ENCODE results near the gene MAPK12. TPM values are rescaled to one million over a fixed set of nuclear protein-coding genes. Genes with fewer than 3 reads are reported as not detected.

The MAPK12 gene
- polyA plus RNA-seq, 1 experiment = 51.4 TPM

DNA sequence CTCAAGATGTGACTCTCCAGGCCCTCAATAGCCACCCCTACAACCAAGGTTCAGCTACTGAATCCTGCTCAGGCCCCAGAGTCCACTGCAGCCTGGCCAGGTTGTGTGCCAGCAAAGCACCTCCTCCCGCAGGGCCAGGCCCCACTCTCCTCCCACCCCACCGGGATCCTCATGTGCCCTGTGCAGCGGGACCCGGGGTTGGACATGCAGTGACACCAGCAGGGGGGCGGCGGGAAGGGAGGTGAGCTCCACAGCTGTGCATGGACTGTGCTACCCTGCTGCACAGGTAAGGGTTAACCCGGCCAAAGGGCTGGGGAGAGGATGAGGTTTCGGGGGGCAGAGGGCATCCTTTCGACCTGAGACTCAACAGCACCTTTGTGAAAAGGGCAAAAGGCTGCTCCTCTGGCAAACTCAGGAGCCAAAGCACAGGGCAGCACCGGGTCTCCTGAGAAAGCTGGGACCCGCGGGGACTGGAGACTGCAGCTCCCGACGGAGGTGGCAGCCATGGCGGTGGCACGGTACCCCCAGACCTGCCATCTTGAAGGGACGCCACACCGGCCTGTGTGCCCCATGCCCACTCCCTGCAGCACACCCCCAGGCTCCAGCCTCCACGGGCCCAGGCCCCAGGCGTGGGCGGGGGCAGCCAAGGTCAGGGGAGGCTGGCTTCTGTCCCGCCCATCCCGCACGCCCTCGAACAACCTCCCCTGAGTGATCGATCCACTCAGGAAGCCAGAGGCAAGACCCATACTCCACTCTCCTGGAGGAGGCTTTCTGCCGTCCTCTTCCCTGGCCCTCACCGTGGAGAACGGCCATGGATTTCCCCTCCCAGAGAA lies 35.4 kb upstream of the MAPK12 start:
- Histone ChIP-seq H3K36me3 (ENCODE audit: control insufficient read depth, insufficient read depth, low read length) (peaks cover 18% of the 10 kb centered on the region), H3K27me3 (ENCODE audit: control insufficient read depth, insufficient read depth, low read length) (no peaks in the 10 kb centered on the region), H3K4me3 (ENCODE audit: low read depth, low read length) (no peak overlapping the region)
- TF ChIP-seq, protein P1, sequence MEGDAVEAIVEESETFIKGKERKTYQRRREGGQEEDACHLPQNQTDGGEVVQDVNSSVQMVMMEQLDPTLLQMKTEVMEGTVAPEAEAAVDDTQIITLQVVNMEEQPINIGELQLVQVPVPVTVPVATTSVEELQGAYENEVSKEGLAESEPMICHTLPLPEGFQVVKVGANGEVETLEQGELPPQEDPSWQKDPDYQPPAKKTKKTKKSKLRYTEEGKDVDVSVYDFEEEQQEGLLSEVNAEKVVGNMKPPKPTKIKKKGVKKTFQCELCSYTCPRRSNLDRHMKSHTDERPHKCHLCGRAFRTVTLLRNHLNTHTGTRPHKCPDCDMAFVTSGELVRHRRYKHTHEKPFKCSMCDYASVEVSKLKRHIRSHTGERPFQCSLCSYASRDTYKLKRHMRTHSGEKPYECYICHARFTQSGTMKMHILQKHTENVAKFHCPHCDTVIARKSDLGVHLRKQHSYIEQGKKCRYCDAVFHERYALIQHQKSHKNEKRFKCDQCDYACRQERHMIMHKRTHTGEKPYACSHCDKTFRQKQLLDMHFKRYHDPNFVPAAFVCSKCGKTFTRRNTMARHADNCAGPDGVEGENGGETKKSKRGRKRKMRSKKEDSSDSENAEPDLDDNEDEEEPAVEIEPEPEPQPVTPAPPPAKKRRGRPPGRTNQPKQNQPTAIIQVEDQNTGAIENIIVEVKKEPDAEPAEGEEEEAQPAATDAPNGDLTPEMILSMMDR (IDR thresholded peaks at IDR 0.05; ENCODE audit: insufficient read depth, low read depth, low read length) = no peak
- POLR2A ChIA-PET = no interaction called here
- no peak for DNase-seq (ENCODE audit: low read depth)
- CTCF ChIA-PET = interaction anchor here (1.4 kb wide), 1 partner anchor 30 kb away, joined by 3 read pairs; no protein-coding TSS in a partner anchor

DNA sequence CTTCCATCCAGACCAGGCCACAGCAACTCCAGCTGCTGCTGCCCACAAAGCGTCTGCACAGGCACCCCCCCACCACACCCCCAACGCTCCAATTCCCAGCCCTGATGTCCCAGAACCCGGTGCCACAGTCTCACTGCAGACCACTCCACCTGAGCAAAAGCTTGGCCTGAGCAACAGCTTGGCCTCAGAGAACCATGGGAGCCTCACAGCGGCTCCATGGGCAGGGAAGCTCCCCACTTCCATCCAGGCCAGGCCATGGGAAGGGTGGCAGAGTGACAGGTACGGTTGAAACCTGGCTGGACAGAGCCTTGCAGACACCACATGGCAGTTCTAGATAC lies 32.8 kb upstream of the MAPK12 start:
- H3K27me3 ChIP-seq (ENCODE audit: control insufficient read depth, insufficient read depth, low read length) = no peaks in the 10 kb centered on the region
- H3K4me3 ChIP-seq (ENCODE audit: low read depth, low read length) = no peak overlapping the region
- ChIA-PET CTCF (interaction anchor here (0.6 to 3.9 kb wide), 6 partner anchors 10 to 32 kb away, joined by 3 to 25 read pairs (median 12); partner anchors contain the start of gene DENND6B), POLR2A (interaction anchor here (0.5 kb wide), 1 partner anchor 23 kb away, joined by 3 read pairs; no protein-coding TSS in a partner anchor)
- no peak for DNase-seq (ENCODE audit: low read depth)
- TF ChIP-seq, protein P1 (IDR thresholded peaks at IDR 0.05; ENCODE audit: insufficient read depth, low read depth, low read length) = no peak
- H3K36me3 ChIP-seq (ENCODE audit: control insufficient read depth, insufficient read depth, low read length) = peaks cover 25% of the 10 kb centered on the region

DNA sequence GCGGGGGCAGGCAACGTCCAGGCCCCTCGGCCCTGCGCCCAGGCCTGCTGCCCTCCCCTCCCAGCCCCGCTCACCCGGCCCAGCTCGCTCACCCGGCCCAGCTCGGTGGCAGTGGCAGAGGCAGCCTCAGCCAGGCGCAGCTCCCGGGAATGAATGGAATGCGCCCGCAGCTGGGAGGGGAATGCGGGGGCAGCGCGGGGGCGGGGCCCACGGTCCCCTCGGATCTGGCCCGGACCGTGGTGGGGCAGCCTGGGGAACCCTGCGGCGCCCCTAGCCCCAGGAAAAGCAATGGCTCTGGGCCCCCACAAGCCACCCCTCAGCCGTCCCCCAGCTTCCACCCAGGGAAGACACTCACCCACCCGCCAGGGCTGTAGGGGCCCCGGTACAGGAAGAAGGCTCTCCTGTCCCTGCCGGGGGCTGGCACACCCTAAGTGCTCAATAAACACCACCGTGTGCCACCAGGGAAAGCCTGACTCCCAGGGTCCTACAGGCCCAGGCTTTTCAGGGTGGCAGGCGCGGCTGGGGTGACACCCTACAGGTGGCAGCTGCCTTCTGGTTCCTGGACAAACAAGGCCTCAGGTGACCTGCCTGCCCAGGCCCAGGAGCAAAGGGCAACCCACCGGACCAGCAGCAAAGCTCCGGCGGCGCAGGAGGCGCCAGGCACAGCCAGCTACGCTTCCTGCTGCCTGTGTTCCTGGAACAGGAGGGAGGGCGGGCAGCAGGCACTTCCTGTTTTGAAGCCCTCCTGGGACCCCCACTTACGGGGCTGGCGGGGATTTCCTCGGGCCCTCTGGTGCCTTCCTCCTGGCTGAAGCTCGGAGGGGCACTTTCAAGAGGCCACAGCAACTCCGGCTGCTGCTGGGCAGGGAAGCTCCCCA lies 32.2 kb upstream of the MAPK12 start:
- CTCF ChIA-PET = interaction anchor here (0.6 to 3.9 kb wide), 8 partner anchors 11 to 48 kb away, joined by 3 to 25 read pairs (median 5); partner anchors contain the start of gene DENND6B
- no peak for DNase-seq (ENCODE audit: low read depth)
- Histone ChIP-seq H3K27me3 (ENCODE audit: control insufficient read depth, insufficient read depth, low read length) (no peaks in the 10 kb centered on the region), H3K4me3 (ENCODE audit: low read depth, low read length) (peak overlapping the region; percentile 25), H3K36me3 (ENCODE audit: control insufficient read depth, insufficient read depth, low read length) (peaks cover 30% of the 10 kb centered on the region)
- TF ChIP-seq, protein P1 (IDR thresholded peaks at IDR 0.05; ENCODE audit: insufficient read depth, low read depth, low read length) = no peak
- POLR2A ChIA-PET = interaction anchor here (0.5 to 1.4 kb wide), 4 partner anchors 8 to 81 kb away, joined by 3 read pairs; no protein-coding TSS in a partner anchor

DNA sequence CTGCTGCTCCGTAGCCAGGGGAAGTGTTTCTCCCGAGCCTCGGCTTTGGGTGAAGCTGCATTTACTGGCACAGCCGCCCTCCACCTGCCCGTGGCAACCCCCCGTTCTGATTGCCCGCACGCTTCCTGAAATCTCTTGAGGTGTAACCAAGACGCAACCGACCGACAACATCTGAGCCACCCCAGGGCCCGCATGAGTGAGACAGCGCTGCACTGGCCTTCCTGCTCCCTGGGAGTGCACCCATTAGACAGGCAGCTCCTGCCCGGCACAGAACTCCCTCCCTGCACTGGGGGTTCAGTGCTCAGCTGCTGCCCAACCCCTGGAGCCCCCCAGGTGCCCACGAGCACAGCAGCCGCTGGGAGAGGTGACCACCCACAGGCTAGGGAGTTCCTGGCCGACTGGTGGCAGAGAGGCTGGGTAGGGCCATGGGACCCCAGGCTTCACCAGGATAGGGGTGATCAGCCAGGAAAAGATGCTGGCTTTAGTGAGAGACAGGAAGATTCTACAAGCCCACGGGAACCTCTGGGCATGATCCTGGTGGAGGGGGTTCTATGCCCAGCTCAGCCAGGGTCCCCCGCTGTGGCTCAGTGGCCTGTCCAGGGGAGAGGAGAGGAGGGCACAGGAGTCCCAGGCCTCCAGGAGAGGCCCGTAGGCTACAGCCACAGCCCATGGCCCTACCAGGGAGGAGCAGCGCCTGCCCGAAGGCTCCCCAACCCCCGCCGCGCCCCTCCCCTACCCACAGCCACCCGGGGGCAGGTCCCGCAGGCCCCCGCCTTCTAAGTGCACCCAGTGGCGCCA lies 31.4 kb upstream of the MAPK12 start:
- DNase-seq (ENCODE audit: low read depth) = no peak
- Histone ChIP-seq H3K4me3 (ENCODE audit: low read depth, low read length) (peak overlapping the region; percentile 25), H3K27me3 (ENCODE audit: control insufficient read depth, insufficient read depth, low read length) (no peaks in the 10 kb centered on the region), H3K36me3 (ENCODE audit: control insufficient read depth, insufficient read depth, low read length) (peaks cover 38% of the 10 kb centered on the region)
- POLR2A ChIA-PET = interaction anchor here (0.5 to 1.4 kb wide), 3 partner anchors 9 to 34 kb away, joined by 3 read pairs; no protein-coding TSS in a partner anchor
- TF ChIP-seq, protein P1 (IDR thresholded peaks at IDR 0.05; ENCODE audit: insufficient read depth, low read depth, low read length) = no peak
- CTCF ChIA-PET = interaction anchor here (0.7 to 3.9 kb wide), 9 partner anchors 10 to 49 kb away, joined by 3 to 25 read pairs (median 4); partner anchors contain the start of genes DENND6B and PLXNB2
